Progenitor cell of endocrine pancreas (in vitro differentiated cells): Measurements from ENCODE around the gene ADPRHL1. TPM values are rescaled to one million over a fixed set of nuclear protein-coding genes. Genes with fewer than 3 reads are reported as not detected.
"Not testable (repeated sequence)": the region's sequence is repeated elsewhere in the genome, so short reads cannot be mapped to it uniquely, and the experiment has no call there.

ENCODE experiments used
- DNase-seq: peaks from one replicate; pipeline ENCODE4 v3.0.0; 2021; ENCODE audit warnings: low spot score; ENCODE audit not compliant: unreplicated experiment
- H3K27ac Mint-ChIP-seq: 2 replicates; pipeline ENCODE4 v1.8.0; 2021; ENCODE audit warnings: mild to moderate bottlenecking, moderate library complexity, mixed read lengths
- H3K27me3 Mint-ChIP-seq: 2 replicates; pipeline ENCODE4 v1.8.0; 2021; ENCODE audit warnings: mixed read lengths
- H3K36me3 Mint-ChIP-seq: 2 replicates; pipeline ENCODE4 v1.8.0; 2022; ENCODE audit warnings: mixed read lengths; ENCODE audit not compliant: insufficient read depth
- H3K4me1 Mint-ChIP-seq: 2 replicates; pipeline ENCODE4 v1.8.0; 2021; ENCODE audit warnings: low read depth, mixed read lengths
- H3K4me3 Mint-ChIP-seq: 2 replicates; pipeline ENCODE4 v1.8.0; 2021; ENCODE audit warnings: low read depth, mild to moderate bottlenecking, moderate library complexity, mixed read lengths
- H3K9me3 Mint-ChIP-seq: 2 replicates; pipeline ENCODE4 v1.8.0; 2021; ENCODE audit warnings: low read depth, mixed read lengths
- total RNA-seq: library from RNA; stranded (reverse); gene quantifications from 2 replicates; pipeline ENCODE4 v1.2.1, GENCODE V29; 2021
- TF ChIP-seq, protein P1 (sequence below): fragments of 200-600 bp; sonication (generic); IDR thresholded peaks from one replicate; pipeline ENCODE4 v1.5.0; 2021; ENCODE audit warnings: antibody characterized with exemption, mild to moderate bottlenecking; ENCODE audit not compliant: unreplicated experiment

Gene ADPRHL1
- total RNA-seq, 1 donor from 2014 or later, result 6.8 TPM

GRCh38 chr13:113390874-113391497 lies 62.3 kb downstream of the ADPRHL1 start:
- DNase-seq, result peak; percentile 2
- peaks cover 23% of the 10 kb centered on the region for H3K9me3 Mint-ChIP-seq
- peaks cover 11% of the 10 kb centered on the region for H3K36me3 Mint-ChIP-seq
- peaks cover 4% of the 10 kb centered on the region for H3K4me1 Mint-ChIP-seq
- TF ChIP-seq, protein P1, sequence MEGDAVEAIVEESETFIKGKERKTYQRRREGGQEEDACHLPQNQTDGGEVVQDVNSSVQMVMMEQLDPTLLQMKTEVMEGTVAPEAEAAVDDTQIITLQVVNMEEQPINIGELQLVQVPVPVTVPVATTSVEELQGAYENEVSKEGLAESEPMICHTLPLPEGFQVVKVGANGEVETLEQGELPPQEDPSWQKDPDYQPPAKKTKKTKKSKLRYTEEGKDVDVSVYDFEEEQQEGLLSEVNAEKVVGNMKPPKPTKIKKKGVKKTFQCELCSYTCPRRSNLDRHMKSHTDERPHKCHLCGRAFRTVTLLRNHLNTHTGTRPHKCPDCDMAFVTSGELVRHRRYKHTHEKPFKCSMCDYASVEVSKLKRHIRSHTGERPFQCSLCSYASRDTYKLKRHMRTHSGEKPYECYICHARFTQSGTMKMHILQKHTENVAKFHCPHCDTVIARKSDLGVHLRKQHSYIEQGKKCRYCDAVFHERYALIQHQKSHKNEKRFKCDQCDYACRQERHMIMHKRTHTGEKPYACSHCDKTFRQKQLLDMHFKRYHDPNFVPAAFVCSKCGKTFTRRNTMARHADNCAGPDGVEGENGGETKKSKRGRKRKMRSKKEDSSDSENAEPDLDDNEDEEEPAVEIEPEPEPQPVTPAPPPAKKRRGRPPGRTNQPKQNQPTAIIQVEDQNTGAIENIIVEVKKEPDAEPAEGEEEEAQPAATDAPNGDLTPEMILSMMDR, result no peak
- H3K27me3 Mint-ChIP-seq, result no peaks in the 10 kb centered on the region
- H3K27ac Mint-ChIP-seq, result no peak overlapping the region
- H3K4me3 Mint-ChIP-seq, result no peak overlapping the region

DNA sequence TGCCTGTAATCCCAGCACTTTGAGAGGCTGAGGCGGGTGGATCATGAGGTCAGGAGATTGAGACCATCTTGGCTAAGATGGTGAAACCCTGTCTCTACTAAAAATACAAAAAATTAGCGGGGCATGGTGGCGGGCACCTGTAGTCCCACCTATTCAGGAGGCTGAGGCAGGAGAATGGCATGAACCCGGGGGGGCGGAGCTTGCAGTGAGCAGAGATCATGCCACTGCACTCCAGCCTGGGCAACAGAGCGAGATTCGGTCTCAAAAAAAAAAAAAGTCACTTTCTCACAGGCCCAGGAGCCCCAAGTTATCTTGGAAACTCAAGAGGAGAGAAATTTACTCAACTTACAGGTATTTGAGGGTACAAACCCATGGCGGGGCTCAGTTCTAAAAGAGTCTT lies 63.7 kb downstream of the ADPRHL1 start:
- not testable (repeated sequence) for H3K4me1 Mint-ChIP-seq, DNase-seq, H3K4me3 Mint-ChIP-seq, H3K27ac Mint-ChIP-seq, H3K27me3 Mint-ChIP-seq
- Mint-ChIP-seq H3K9me3 (peaks cover 33% of the 10 kb centered on the region), H3K36me3 (peaks cover 17% of the 10 kb centered on the region)

DNA sequence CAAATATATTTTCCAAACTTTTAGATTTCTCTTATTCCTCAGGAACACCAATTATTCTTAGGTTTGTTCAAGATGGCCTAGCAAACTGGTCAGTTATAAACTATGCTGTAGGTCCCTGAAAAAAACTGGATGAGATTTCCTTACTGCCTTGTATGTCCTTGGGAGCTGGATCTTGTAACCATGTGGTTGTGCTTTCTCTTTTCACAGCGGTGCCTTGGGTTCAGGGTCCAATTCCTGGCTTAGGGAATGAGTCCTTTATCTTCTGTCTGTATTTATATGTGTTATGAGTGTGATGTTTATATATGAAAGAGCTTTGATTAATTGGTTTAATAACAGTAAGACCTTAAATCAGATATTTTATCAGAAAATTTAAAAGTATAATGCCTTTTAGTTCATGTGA lies 65.9 kb downstream of the ADPRHL1 start:
- no peak overlapping the region for H3K27ac Mint-ChIP-seq
- no peaks in the 10 kb centered on the region for H3K27me3 Mint-ChIP-seq
- H3K36me3 Mint-ChIP-seq, result peaks cover 24% of the 10 kb centered on the region

GRCh38 chr13:113383089-113383488 lies 70.2 kb downstream of the ADPRHL1 start:
- TF ChIP-seq, protein P1, result no peak
- H3K4me3 Mint-ChIP-seq, result no peak overlapping the region
- DNase-seq, result no peak
- no peaks in the 10 kb centered on the region for H3K27me3 Mint-ChIP-seq
- H3K27ac Mint-ChIP-seq, result no peak overlapping the region
- peaks cover 45% of the 10 kb centered on the region for H3K9me3 Mint-ChIP-seq
- peaks cover 24% of the 10 kb centered on the region for H3K36me3 Mint-ChIP-seq
- peaks cover 4% of the 10 kb centered on the region for H3K4me1 Mint-ChIP-seq

More for the DNA sequence above, 65.9 kb downstream of the ADPRHL1 start:
- TF ChIP-seq, protein P1, result no peak
- no peak overlapping the region for H3K4me3 Mint-ChIP-seq
- no peaks in the 10 kb centered on the region for H3K4me1 Mint-ChIP-seq
- peaks cover 50% of the 10 kb centered on the region for H3K9me3 Mint-ChIP-seq
- DNase-seq, result no peak

GRCh38 chr13:113382542-113382941 lies 70.7 kb downstream of the ADPRHL1 start:
- DNase-seq, H3K4me1 Mint-ChIP-seq, H3K27me3 Mint-ChIP-seq, H3K4me3 Mint-ChIP-seq: not testable (repeated sequence)
- Mint-ChIP-seq H3K36me3 (peaks cover 24% of the 10 kb centered on the region), H3K27ac (peak overlapping the region; percentile 8), H3K9me3 (peaks cover 45% of the 10 kb centered on the region)

GRCh38 chr13:113378825-113379224 lies 74.5 kb downstream of the ADPRHL1 start:
- Mint-ChIP-seq H3K36me3 (peaks cover 8% of the 10 kb centered on the region), H3K27ac (no peak overlapping the region), H3K4me1 (peaks cover 4% of the 10 kb centered on the region), H3K27me3 (peaks cover 16% of the 10 kb centered on the region), H3K4me3 (no peak overlapping the region), H3K9me3 (peaks cover 14% of the 10 kb centered on the region)
- peak; percentile 8 for DNase-seq
- TF ChIP-seq, protein P1, result no peak
